GM19025 (cell line): ENCODE measurements around the gene EVI5.

ENCODE experiments used
- ATAC-seq: cut with Tn5 transposase; IDR thresholded peaks from one replicate; pipeline ENCODE4 v1.9.1; 2021; ENCODE audit warnings: mild to moderate bottlenecking, low read depth, moderate library complexity; ENCODE audit not compliant: unreplicated experiment

Gene EVI5

GRCh38 chr1:92473781-92474495 is 311.0 kb downstream of the EVI5 start:
- ATAC-seq = peak; percentile 60

- ATAC-seq = no peak
These were observed 314.7 kb downstream of the EVI5 start for GRCh38 chr1:92470216-92470615.

GRCh38 chr1:92466683-92467352 is 318.1 kb downstream of the EVI5 start:
- no peak for ATAC-seq

- ATAC-seq = no peak
These were observed 319.7 kb downstream of the EVI5 start for GRCh38 chr1:92465256-92465647.

GRCh38 chr1:92464588-92465255 is 320.2 kb downstream of the EVI5 start:
- ATAC-seq = no peak

GRCh38 chr1:92461364-92462097 is 323.4 kb downstream of the EVI5 start:
- ATAC-seq = peak; percentile 62

- no peak for ATAC-seq
These were observed 325.0 kb downstream of the EVI5 start for GRCh38 chr1:92459871-92460320.
